GM21515 (cell line): ENCODE results near the gene SND1.

ENCODE experiments used
- ATAC-seq: cut with Tn5 transposase; IDR thresholded peaks from one replicate; pipeline ENCODE4 v1.9.1; 2021; ENCODE audit not compliant: unreplicated experiment

Gene SND1

DNA sequence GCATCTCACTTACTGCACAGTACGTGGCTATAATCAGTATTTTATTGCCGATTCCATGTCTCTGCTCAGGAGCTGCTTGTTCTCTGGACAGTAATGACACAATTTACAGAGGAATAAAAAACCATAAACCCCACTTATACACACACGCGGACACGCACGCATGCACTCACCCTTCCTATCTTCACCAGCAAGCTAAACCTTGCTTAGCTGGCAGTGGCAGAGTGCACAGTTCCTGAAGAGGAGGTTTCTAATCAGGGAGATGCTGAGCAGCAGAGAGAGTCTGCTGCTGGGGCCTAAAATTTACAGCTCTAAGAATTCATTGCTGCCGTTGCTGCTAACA is 66.3 kb downstream of the SND1 start:
- no peak for ATAC-seq

DNA sequence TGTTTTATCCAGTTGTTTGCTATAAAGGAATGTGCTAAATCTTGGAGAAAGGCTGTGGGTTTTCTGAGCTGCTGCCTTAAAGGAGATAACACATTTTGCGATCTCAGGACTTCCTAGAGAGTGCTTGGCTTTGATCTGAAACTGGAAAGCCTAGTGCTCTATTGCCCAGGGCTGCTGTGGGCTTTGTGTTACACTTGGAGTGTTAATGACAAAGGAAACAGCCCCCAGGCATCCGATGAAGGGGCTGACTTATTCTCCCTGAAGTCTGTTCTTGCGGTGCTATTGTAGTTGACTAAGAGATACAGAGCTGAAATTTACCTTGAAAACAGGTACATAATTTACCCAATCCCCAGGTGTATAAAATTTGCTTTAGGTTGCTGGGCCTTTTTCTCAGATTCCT is 74.5 kb downstream of the SND1 start:
- ATAC-seq: no peak

DNA sequence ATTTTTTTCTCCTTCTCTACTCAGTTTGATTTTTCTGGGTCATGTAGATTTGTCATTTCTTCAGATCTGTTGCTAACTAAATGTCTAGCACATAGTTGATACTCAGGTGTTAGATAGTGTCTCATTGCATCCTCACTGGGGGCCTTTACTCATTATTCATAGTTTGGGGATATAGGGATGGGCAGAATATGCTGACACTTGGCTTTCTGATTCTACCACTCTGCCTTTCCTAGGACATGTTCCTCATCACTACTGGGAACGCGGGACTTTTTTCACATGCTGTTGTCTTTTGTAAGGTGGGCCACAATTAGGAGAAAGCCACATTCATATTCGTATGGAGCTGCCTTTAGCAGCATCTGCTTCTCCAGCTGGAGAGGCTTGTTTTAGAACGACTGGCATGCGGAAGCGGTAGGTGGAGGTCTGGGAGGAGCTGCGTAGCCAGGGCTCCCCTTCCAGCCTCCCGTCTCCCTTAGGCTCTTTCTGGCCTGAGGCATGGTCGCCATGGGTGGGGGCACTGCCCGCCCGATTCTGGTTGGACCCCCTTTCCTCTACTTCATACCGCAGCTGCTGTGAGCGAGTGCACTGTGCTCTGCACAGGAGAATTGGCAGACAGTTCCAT is 78.8 kb downstream of the SND1 start:
- ATAC-seq: no peak

GRCh38 chr7:127731431-127732080 is 79.6 kb downstream of the SND1 start:
- no peak for ATAC-seq

- no peak for ATAC-seq
These were observed 80.3 kb downstream of the SND1 start for GRCh38 chr7:127732306-127732705.

DNA sequence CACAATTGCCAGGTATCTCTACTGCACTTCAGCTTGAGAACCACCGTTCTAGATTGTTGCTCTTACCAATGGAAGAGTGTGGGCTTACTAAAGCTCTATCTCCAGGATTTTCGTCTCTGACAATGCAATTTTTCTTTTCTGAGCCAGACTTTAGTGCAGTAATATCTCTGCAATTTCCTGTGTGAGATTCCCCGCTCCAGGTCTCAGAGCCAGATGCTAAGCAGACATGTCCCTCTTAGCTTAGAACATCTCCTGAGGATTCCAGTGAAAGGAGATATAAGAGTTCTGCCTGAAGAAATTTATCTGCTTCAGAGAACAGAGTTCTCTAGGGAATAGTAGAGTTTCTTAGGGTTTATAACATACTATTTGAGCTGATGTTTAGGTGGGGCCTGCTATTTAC is 82.0 kb downstream of the SND1 start:
- no peak for ATAC-seq

- no peak for ATAC-seq
These were observed 84.5 kb downstream of the SND1 start for GRCh38 chr7:127736511-127736910.

- ATAC-seq: no peak
These were observed 86.9 kb downstream of the SND1 start for GRCh38 chr7:127738859-127739258.

DNA sequence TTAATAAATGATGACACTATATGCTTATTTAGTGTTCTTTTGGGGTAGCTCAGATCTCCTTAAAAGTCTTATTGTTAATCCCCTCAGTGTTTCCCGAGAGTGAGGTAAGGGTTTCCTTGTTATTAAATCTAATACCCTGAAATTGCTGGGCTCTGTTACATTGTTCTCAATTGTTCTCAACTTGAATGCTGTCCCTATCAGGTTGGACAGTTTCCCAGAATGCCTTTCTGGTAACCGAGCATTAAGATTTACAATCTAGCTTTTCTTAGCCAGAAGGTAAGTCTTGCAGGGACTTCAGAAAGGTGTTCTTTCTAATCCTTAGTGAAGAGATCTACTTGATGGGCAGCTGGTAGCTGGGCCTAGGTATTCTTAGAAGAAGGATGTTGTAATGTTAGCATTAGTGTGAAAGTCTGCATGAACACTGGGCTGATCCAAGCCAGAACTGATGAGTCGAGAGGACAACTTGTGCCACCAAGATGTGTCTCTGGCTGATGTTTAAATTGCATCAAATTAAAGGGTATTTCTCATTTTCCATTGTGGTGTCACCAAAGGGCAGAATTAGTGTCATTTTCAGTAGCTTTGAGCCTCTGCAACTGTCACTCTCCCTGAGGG is 89.9 kb downstream of the SND1 start:
- ATAC-seq: no peak

GRCh38 chr7:127745445-127745844 is 93.5 kb downstream of the SND1 start:
- no peak for ATAC-seq

DNA sequence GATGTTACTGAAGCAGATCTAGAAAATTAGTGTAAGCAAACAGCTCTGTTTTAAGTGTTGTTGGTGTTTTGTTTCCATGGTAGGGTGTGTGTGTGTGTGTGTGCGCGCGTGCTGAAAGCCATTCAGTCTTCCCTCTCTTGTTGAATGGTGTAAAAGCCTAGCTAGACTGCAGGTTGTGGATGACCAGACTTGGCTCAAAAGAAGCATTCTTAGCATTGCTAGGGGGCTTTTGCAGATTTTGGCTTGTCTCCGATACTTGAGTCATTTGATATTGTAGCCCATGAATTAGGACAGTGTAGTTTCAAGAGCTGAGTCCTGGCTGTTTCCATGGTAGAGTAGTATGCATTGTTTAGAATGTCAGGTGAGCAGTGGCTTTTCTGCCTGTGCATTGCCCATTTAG is 99.1 kb downstream of the SND1 start:
- no peak for ATAC-seq

DNA sequence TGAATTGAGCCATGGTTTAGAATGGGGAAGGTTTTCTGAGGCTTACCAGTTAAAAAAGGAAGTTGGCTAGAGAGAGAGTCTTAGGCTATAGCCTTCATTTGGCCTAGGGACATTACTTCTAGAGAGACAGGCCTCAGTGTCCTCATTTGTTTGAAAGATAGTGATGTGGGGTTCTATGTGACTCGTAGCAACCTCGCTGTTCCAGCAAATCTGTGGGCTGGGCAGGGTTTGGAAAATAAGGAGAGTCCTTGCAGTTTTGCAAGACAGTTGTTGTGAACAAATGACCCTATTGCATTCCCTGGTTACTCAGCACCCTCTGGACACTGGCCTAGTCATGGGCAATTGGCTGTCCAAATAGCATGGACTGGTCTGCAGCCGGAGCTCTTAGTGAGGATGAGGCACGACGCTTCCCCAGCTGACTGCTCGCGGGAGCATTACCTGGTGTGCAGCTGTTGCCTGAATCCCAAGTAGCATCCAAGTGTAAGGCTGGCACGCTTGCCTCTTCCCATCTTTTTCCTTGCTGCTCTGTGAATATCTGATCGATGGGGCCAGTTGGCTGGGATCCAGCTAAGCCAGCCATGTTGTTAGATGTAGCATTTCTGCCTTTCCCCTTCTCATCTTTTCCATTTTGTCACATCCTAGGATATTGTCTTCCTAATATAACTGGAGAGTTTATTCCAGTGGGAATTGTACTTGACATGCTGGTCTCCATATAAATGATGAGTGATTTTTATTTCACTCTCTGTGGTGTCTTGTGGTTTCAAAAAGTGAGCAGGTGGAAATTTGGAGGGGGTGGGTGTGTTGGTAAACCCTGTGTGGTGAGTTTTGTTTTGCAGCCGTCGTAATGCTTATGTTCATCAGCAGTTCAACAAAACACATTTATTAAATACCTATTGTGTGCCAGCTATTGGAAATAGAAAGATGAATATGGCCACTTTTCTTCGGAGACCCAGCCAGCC is 99.8 kb downstream of the SND1 start:
- no peak for ATAC-seq

- ATAC-seq: no peak
These were observed 100.8 kb downstream of the SND1 start for GRCh38 chr7:127752829-127753228.

- ATAC-seq: no peak
These were observed 102.5 kb downstream of the SND1 start for GRCh38 chr7:127754457-127754856.

- no peak for ATAC-seq
These were observed 103.5 kb downstream of the SND1 start for GRCh38 chr7:127755521-127755920.

- ATAC-seq: no peak
These were observed 104.0 kb downstream of the SND1 start for GRCh38 chr7:127755965-127756364.

GRCh38 chr7:127758105-127758504 is 106.1 kb downstream of the SND1 start:
- ATAC-seq: no peak

DNA sequence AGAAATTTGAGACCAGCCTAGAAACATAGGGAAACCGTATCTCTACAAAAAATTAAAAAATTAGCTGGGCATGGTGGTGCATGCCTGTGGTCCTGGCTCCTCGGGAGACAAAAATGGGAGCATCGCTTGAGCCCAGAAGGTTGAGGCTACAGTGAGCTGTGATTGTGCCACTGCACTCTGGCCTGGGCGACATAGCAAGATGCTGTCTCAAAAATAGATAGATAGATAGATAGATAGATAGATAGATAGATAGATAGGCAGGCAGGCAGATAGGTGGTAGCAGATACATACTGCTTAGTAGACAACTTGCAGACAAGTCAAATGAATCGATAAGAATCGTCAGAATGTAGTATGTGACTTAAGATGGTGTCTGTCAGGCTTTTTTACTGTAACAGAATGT is 106.9 kb downstream of the SND1 start:
- ATAC-seq: no peak

- no peak for ATAC-seq
These were observed 108.0 kb downstream of the SND1 start for GRCh38 chr7:127759945-127760421.

DNA sequence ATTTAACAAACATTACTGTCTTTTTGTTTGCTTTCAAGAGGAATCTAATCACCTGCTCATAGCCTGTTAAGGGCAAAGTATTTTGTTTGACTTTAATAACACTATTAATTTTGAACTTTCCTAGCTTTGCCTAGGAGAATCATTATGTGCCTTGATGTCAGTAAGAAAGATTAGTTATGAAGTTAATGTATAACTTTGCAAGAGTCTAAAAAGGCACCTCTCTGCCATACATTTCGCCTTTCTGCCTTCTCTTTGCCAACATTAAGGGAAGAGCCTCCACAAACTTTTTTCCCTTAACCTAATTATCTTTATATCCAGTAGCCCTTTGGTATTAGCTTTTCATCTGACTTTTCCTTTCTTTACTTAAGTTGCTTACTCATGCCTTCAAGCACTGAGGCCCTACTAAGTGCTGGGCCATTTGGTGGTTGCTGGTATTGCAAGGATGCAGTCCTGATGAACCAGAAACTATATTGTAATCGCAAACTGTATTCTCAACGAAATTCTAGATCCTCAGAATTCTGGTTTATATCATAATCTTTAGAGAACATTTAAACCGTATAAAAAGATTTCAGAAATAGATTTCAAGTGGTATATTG is 108.5 kb downstream of the SND1 start:
- ATAC-seq: no peak

- ATAC-seq: no peak
These were observed 109.2 kb downstream of the SND1 start for GRCh38 chr7:127761196-127761595.
